RWPE2 (cell line): Measurements from ENCODE around the gene DHX34.

Experiments
- ATAC-seq: fragments of 200-7000 bp; cut with Tn5 transposase; 3 replicates; pipeline ENCODE4 v1.9.1; 2021; ENCODE audit warnings: low read depth
- DNase-seq: peaks from one replicate; pipeline ENCODE4 v3.0.0-alpha.2; 2020; ENCODE audit warnings: low spot score
- H3K27ac ChIP-seq: fragments of 450-650 bp; 2 replicates; pipeline ENCODE4 v1.5.1; 2017; ENCODE audit warnings: mild to moderate bottlenecking; ENCODE audit not compliant: poor library complexity, severe bottlenecking
- H3K27me3 ChIP-seq: fragments of 250-450 bp; sonication (Bioruptor Pico); 2 replicates; pipeline ENCODE4 v1.5.1; 2021; ENCODE audit warnings: mild to moderate bottlenecking, moderate library complexity; ENCODE audit not compliant: insufficient read depth, poor library complexity, severe bottlenecking
- H3K36me3 ChIP-seq: fragments of 250-450 bp; sonication (Bioruptor Pico); 2 replicates; pipeline ENCODE4 v1.5.1; 2020; ENCODE audit warnings: low read depth, mild to moderate bottlenecking, moderate library complexity
- H3K4me1 ChIP-seq: fragments of 250-450 bp; sonication (Bioruptor Pico); 2 replicates; pipeline ENCODE4 v1.5.1; 2021; ENCODE audit warnings: mild to moderate bottlenecking, moderate library complexity; ENCODE audit not compliant: insufficient read depth, poor library complexity, severe bottlenecking
- H3K4me3 ChIP-seq: fragments of 250-450 bp; sonication (Bioruptor Pico); 2 replicates; pipeline ENCODE4 v1.5.1; 2021; ENCODE audit warnings: mild to moderate bottlenecking, moderate library complexity; ENCODE audit not compliant: severe bottlenecking
- H3K9me3 ChIP-seq: fragments of 250-450 bp; sonication (Bioruptor Pico); 2 replicates; pipeline ENCODE4 v1.5.1; 2021; ENCODE audit warnings: mild to moderate bottlenecking, moderate library complexity; ENCODE audit not compliant: severe bottlenecking
- TF ChIP-seq, protein P1 (sequence below): fragments of 450-650 bp; IDR thresholded peaks from one replicate; pipeline ENCODE4 v1.5.1; 2017; ENCODE audit warnings: mild to moderate bottlenecking, moderate library complexity; ENCODE audit not compliant: poor library complexity, severe bottlenecking

DHX34 gene

DNA sequence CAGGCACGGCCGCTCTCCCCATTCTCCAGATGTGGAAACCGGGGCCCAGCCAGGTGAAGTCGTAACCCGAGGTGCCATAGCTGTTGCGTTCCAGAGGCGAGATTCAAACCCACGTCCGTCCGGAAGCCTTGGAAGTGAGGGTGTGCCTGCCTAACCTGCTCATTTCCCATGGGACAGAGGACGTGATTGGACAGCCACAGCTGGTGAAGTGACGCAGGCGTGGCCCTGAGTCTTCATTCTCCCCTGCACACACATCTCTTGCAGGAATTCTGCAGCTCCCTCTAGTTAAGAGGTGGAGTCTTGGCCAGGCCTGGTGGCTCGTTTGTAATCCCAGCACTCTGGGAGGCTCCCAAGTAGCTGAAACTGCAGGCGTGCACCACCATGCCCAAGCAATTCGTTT is 53.4 kb downstream of the DHX34 start:
- H3K27me3 ChIP-seq: peaks cover 7% of the 10 kb centered on the region

GRCh38 chr19:47404334-47405196 is 55.5 kb downstream of the DHX34 start:
- H3K27me3 ChIP-seq: peaks cover 7% of the 10 kb centered on the region
- no peak for ATAC-seq
- TF ChIP-seq, protein P1, sequence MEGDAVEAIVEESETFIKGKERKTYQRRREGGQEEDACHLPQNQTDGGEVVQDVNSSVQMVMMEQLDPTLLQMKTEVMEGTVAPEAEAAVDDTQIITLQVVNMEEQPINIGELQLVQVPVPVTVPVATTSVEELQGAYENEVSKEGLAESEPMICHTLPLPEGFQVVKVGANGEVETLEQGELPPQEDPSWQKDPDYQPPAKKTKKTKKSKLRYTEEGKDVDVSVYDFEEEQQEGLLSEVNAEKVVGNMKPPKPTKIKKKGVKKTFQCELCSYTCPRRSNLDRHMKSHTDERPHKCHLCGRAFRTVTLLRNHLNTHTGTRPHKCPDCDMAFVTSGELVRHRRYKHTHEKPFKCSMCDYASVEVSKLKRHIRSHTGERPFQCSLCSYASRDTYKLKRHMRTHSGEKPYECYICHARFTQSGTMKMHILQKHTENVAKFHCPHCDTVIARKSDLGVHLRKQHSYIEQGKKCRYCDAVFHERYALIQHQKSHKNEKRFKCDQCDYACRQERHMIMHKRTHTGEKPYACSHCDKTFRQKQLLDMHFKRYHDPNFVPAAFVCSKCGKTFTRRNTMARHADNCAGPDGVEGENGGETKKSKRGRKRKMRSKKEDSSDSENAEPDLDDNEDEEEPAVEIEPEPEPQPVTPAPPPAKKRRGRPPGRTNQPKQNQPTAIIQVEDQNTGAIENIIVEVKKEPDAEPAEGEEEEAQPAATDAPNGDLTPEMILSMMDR: no peak
- no peak overlapping the region for H3K27ac ChIP-seq
- no peaks in the 10 kb centered on the region for H3K9me3 ChIP-seq
- no peak overlapping the region for H3K4me3 ChIP-seq
- no peaks in the 10 kb centered on the region for H3K4me1 ChIP-seq
- no peak for DNase-seq
- no peaks in the 10 kb centered on the region for H3K36me3 ChIP-seq

More for the DNA sequence above, 53.4 kb downstream of the DHX34 start:
- ATAC-seq: no peak
- H3K4me1 ChIP-seq: no peaks in the 10 kb centered on the region
- H3K36me3 ChIP-seq: no peaks in the 10 kb centered on the region
- H3K4me3 ChIP-seq: no peak overlapping the region
- H3K9me3 ChIP-seq: no peaks in the 10 kb centered on the region
- H3K27ac ChIP-seq: no peak overlapping the region
- no peak for DNase-seq
- TF ChIP-seq, protein P1: no peak

- Histone ChIP-seq H3K27ac (no peak overlapping the region), H3K9me3 (no peaks in the 10 kb centered on the region), H3K27me3 (peaks cover 7% of the 10 kb centered on the region), H3K36me3 (no peaks in the 10 kb centered on the region), H3K4me3 (no peak overlapping the region), H3K4me1 (no peaks in the 10 kb centered on the region)
- TF ChIP-seq, protein P1: no peak
- no peak for ATAC-seq
- no peak for DNase-seq
Observed at GRCh38 chr19:47405197-47405550, 56.1 kb downstream of the DHX34 start.

GRCh38 chr19:47405854-47406417 is 56.8 kb downstream of the DHX34 start:
- Histone ChIP-seq H3K27ac (no peak overlapping the region), H3K4me1 (no peaks in the 10 kb centered on the region), H3K4me3 (no peak overlapping the region), H3K9me3 (no peaks in the 10 kb centered on the region), H3K27me3 (peaks cover 7% of the 10 kb centered on the region), H3K36me3 (no peaks in the 10 kb centered on the region)
- ATAC-seq (no peak), DNase-seq (no peak)
- TF ChIP-seq, protein P1: no peak
